ENCODE data around the gene SMIM17.

- TF ChIP-seq EZH2 (IDR thresholded peaks at IDR 0.05; ENCODE audit: insufficient read depth, poor library complexity, severe bottlenecking): no peak
- TF ChIP-seq EZH2phosphoT487 (IDR thresholded peaks at IDR 0.05; ENCODE audit: insufficient read depth, low read depth): no peak
These were observed 4.9 kb upstream of the SMIM17 start for GRCh38 chr19:56637976-56638555.

All from GM23248 (cell line).